ENCODE data around the gene KCNQ5.

KCNQ5 gene

GRCh38 chr6:72784581-72784980 lies 162.7 kb downstream of the KCNQ5 start:
- Mint-ChIP-seq H3K36me3 (ENCODE audit: low read depth) (no peaks in the 10 kb centered on the region), H3K4me1 (peaks cover 9% of the 10 kb centered on the region)

GRCh38 chr6:72787391-72788031 lies 165.6 kb downstream of the KCNQ5 start:
- Mint-ChIP-seq H3K36me3 (ENCODE audit: low read depth) (no peaks in the 10 kb centered on the region), H3K4me3 (no peak overlapping the region), H3K27me3 (ENCODE audit: low read depth, poor library complexity) (no peaks in the 10 kb centered on the region), H3K9me3 (no peaks in the 10 kb centered on the region), H3K4me1 (peaks cover 13% of the 10 kb centered on the region), H3K27ac (peak overlapping the region; percentile 8)
- TF ChIP-seq CTCF (IDR thresholded peaks at IDR 0.05): no peak
- no peak for DNase-seq

More at GRCh38 chr6:72784581-72784980, 162.7 kb downstream of the KCNQ5 start:
- H3K27me3 Mint-ChIP-seq (ENCODE audit: low read depth, poor library complexity): no peaks in the 10 kb centered on the region
- DNase-seq: no peak
- H3K27ac Mint-ChIP-seq: no peak overlapping the region
- no peaks in the 10 kb centered on the region for H3K9me3 Mint-ChIP-seq
- H3K4me3 Mint-ChIP-seq: no peak overlapping the region
- TF ChIP-seq CTCF (IDR thresholded peaks at IDR 0.05): no peak

- no peak overlapping the region for H3K4me3 Mint-ChIP-seq
- peaks cover 13% of the 10 kb centered on the region for H3K4me1 Mint-ChIP-seq
- DNase-seq: no peak
- no peaks in the 10 kb centered on the region for H3K36me3 Mint-ChIP-seq (ENCODE audit: low read depth)
- H3K27ac Mint-ChIP-seq: peak overlapping the region; percentile 8
- H3K27me3 Mint-ChIP-seq (ENCODE audit: low read depth, poor library complexity): no peaks in the 10 kb centered on the region
- H3K9me3 Mint-ChIP-seq: no peaks in the 10 kb centered on the region
- TF ChIP-seq CTCF (IDR thresholded peaks at IDR 0.05): no peak
Measured at GRCh38 chr6:72788188-72788587, 166.3 kb downstream of the KCNQ5 start.

- H3K9me3 Mint-ChIP-seq: no peaks in the 10 kb centered on the region
- H3K4me1 Mint-ChIP-seq: peaks cover 13% of the 10 kb centered on the region
- no peaks in the 10 kb centered on the region for H3K27me3 Mint-ChIP-seq (ENCODE audit: low read depth, poor library complexity)
- TF ChIP-seq CTCF (IDR thresholded peaks at IDR 0.05): no peak
- H3K36me3 Mint-ChIP-seq (ENCODE audit: low read depth): no peaks in the 10 kb centered on the region
- no peak overlapping the region for H3K4me3 Mint-ChIP-seq
- no peak overlapping the region for H3K27ac Mint-ChIP-seq
- no peak for DNase-seq
Measured at GRCh38 chr6:72789145-72789544, 167.3 kb downstream of the KCNQ5 start.

GRCh38 chr6:72792692-72793091 lies 170.8 kb downstream of the KCNQ5 start:
- no peak overlapping the region for H3K27ac Mint-ChIP-seq
- H3K36me3 Mint-ChIP-seq (ENCODE audit: low read depth): no peaks in the 10 kb centered on the region
- peaks cover 6% of the 10 kb centered on the region for H3K4me1 Mint-ChIP-seq
- no peaks in the 10 kb centered on the region for H3K9me3 Mint-ChIP-seq
- TF ChIP-seq CTCF (IDR thresholded peaks at IDR 0.05): no peak
- no peaks in the 10 kb centered on the region for H3K27me3 Mint-ChIP-seq (ENCODE audit: low read depth, poor library complexity)
- no peak for DNase-seq
- no peak overlapping the region for H3K4me3 Mint-ChIP-seq
